Stimulated activated CD4-positive, alpha-beta T cell treated with anti-CD3 and anti-CD28 coated beads, TNF-alpha, amount 100 ng/mL, for 4 hours (primary cell): Measurements from ENCODE around the gene GSTA2.
"Not testable (repeated sequence)": the region's sequence is repeated elsewhere in the genome, so short reads cannot be mapped to it uniquely, and the experiment has no call there.

Source experiments
- DNase-seq, 3 experiments: peaks; one replicate each; pipeline ENCODE4 v3.0.0-alpha.2; 2020; ENCODE audit warnings: low read depth in 3 of 3

GSTA2 gene

DNA sequence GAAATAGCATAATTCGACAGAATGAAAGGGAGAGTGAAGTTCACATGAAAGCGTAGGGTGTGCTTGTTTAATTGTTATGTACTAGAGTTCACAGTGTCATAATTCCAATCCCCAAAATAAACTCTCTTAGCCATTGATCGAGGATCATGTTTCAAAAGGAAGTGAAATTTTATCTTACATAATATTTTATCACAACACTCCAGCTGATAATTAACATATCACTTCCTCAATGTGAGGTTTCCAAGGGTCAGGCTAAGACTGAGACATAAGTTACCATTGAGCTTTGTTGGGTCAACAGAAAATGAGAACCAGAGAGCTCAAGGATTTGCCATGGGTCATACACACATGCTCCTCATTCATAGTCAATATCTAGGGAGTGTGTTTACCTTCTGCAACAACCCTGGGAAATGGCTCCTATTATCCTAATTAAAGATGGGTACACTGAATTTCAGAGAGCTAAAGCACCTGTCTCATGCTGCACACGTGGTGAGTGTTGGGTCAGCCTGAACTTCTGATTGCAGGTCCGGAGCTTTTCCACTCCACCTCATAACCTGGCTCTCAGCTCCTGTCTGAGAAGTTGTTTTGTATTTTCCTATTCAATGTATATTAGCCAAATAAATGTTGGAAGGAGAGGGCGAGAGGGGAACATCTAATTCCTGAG, 3.0 kb downstream of the GSTA2 start:
- no peak for DNase-seq

DNA sequence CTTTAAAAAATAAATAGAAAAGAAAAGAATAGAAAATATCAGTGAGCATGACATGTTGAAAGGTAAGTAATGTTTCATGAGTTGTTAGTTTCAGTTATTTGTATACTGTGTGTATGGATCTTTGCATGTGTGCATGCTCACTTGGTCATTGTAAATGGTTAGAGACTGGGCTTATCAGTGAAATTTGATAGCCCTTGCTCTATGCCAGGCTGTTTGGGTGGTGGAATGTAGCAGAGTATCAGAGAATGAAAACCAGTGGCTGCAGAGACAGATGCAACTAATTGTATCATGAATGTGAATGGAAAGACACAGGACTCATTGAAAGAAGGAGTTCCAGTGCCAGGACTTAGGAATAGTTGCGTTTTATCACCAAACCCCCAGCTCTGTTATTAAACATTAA, 4.2 kb downstream of the GSTA2 start:
- DNase-seq: no peak

- DNase-seq: not testable (repeated sequence)
Observed at GRCh38 chr6:52757651-52758338, 5.5 kb downstream of the GSTA2 start.

DNA sequence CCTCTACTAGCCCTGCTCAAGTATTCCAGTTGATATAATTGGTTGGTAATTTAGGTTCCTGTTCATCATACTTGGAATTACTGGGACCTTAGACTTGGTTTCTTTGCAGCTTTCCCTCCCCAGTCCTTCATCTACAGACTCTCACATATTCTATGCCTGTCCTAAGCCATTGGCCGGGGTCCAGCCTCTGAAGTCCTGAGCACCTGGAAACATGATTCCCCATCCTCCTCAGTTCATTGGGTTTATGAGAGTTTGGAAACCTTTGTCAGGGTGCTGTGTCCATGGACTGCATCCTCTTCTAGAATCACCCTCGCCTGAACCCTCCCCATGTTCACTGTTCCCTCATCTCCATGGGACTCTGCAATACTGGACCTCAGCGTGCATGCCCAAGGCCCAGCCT, 8.8 kb downstream of the GSTA2 start:
- no peak for DNase-seq

GRCh38 chr6:52753137-52753536, 10.1 kb downstream of the GSTA2 start:
- not testable (repeated sequence) for DNase-seq

DNA sequence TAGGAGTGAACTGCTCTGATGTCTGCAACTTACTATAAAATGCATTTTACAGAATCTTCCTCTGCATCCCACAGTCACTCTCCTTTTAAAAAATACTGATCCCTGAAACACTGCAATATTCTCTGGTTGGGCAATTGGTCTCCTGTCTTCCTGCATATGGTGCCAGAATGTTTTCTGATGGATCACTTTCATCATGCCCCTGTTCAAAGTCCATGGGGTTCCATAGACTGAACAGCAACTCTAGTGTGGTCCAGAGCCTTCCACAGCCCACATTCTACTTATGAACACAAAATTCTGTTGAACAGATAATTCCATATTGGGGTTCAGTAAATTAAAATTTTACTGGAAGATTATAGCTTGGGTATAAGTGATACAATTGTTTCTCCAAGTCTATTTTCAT, 11.0 kb downstream of the GSTA2 start:
- no peak for DNase-seq

GRCh38 chr6:52749556-52750152, 13.6 kb downstream of the GSTA2 start:
- no peak for DNase-seq

- not testable (repeated sequence) for DNase-seq
Observed at GRCh38 chr6:52747301-52747700, 16.0 kb downstream of the GSTA2 start.

GRCh38 chr6:52746213-52746612, 17.1 kb downstream of the GSTA2 start:
- DNase-seq: no peak

DNA sequence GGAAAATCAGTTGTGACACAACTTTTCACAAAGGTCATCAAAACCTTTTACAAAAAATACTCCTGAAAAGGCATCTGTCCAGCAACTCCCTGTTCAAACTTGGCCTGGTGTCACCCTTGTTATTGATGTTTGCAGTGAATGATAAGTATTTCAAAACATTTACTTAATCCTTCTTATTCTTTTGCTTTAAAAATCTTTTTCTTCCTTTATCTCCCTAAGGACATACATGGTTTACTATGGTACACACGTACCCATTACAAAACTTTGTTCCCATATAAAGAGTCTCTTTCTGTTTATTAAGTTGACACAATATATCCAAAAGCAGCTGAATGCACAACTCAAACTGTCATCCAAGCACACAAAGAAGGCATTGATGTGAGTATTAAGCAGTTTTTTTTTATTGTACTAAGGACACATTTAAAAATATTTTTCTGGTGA, 17.5 kb downstream of the GSTA2 start:
- no peak for DNase-seq

DNA sequence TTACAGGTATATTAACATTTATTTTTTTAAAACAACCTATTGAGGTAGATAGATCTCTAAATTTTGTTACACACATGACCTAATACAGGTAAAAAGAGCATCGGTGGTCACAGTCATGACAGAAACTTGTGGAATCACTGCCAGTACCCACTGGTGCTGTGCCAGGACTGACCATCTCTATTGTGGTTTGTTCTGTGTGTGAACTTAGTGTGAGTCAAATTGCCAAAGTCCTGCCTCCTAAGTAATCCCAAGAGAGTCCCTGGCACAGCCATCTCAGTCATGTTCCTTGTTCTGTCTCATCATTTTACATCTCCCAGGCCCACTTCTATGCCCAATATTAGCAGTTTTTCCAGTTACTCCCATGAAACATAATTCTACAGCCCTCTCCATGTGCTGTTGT, 21.4 kb downstream of the GSTA2 start:
- DNase-seq: no peak

DNA sequence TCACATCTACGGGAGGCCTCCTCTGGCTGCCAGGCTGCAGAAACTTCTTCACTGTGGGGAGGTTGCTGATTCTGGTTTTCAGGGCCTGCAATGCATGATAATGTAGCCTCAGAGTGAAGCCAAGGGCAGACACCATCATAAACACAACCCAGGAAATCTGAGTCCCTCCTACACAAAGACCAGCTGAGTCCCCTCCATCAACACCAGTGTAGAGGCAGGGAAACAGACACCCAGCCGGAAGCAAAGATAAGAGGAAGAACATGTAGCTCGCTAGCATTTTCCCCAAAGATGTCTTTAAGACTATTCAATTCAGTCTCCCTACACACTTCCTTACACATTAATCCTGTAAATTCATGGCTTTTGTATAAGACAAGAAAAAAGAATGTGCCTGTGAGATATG, 23.6 kb downstream of the GSTA2 start:
- no peak for DNase-seq

DNA sequence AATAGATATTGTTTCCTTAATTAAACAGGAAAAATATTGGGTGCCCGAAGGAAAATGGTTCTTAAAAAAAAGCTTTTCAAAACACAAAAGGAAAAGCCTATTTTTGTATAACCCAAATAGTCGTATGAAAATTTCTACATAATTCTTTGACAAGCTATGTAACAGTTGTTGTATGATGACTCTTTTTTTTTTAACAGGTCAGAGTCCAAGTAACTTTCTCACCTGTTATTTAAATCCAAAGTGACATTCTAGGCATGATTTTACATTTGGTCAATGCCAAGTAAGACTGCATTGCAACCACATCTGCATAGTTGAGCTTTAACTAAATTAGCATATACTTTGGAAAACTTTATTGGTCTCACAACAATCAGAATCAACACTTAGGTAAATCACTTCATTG, 24.1 kb downstream of the GSTA2 start:
- no peak for DNase-seq

- no peak for DNase-seq
Observed at GRCh38 chr6:52736145-52736544, 27.1 kb downstream of the GSTA2 start.

- DNase-seq: no peak
Observed at GRCh38 chr6:52735071-52735470, 28.2 kb downstream of the GSTA2 start.

GRCh38 chr6:52734072-52734471, 29.2 kb downstream of the GSTA2 start:
- DNase-seq: no peak

- no peak for DNase-seq
Observed at GRCh38 chr6:52733172-52733571, 30.1 kb downstream of the GSTA2 start.

- DNase-seq: no peak
Observed at GRCh38 chr6:52731719-52732118, 31.6 kb downstream of the GSTA2 start.

DNA sequence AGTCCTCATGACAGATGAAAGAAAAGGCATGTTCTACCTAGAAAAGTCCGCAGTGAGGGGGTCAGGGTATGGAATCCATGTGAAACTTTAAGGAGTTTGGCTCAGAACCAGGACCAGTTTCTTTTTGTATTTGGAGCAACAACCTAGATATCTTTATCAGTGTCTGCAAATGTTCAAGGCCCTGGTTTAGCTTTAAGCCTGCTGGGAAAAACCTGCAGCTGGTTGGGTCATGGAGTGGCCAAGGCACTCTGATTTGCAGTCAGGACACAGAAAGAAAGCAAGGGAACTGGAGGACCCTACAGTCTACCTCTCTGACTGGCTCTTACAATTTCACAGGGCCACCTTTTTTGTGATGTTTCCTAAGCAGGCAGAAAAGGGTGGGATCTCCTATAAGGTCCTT, 33.7 kb downstream of the GSTA2 start:
- no peak for DNase-seq

DNA sequence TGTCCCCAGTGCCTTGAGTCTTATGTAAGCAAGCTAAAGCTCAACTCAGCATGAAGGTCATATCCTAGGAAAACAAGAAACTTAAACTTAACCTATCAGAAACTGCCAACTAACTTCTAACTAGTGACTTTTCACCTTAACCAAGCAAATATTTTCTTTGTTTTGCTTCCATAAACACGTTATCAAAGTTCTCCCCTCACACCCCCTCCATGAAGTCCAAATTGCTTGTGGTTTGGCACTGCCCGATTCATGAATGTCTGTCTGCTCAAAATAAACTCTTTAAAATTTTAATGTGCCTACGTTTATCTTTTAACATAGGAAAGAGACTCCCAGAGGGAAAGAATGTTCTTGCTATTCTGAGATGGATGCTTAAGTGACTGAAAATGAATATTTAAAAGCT, 34.9 kb downstream of the GSTA2 start:
- DNase-seq: no peak

- DNase-seq: no peak
Observed at GRCh38 chr6:52727908-52728307, 35.4 kb downstream of the GSTA2 start.

DNA sequence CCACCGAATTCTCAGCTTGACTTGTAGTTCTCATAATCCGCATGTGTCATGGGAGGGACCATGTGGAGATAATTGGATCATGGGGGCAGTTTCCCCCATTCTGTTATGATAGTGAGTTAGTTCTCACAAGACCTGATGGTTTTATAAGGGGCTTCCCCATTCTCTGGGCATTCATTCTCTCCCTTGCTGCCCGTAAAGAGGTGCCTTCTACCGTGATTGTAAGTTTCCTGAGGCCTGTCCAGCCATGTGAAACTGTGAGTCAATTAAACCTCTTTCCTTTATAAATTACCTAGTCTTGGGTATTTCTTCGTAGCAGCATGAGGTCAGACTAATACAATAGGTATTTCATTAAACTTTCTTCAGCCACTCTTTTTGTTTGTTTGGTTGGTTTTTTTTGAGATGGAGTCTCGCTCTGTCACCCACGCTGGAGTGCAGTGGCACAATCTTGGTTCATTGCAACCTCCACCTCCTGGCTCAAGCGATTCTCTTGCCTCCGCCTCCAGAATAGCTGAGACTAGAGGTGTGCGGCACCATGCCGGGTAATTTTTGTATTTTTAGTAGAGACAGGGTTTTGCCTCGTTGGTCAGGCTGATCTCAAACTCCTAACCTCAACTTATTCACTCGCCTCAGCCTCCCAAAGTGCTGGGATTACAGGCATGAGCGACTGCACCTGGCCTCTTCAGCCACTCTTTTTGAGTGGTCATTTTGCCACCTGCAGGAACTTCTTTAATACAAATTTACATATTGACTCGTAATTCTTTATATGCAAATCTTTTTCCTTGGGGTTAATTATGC, 36.3 kb downstream of the GSTA2 start:
- no peak for DNase-seq

GRCh38 chr6:52726193-52726542, 37.1 kb downstream of the GSTA2 start:
- DNase-seq: no peak
